Fibroblast of upper back skin (primary cell): ENCODE results near the gene SLC16A6.
"Not testable (repeated sequence)": the region's sequence is repeated elsewhere in the genome, so short reads cannot be mapped to it uniquely, and the experiment has no call there.

ENCODE experiments used
- DNase-seq: peaks from one replicate; pipeline ENCODE4 v3.0.0-alpha.2; 2013

Gene SLC16A6

DNA sequence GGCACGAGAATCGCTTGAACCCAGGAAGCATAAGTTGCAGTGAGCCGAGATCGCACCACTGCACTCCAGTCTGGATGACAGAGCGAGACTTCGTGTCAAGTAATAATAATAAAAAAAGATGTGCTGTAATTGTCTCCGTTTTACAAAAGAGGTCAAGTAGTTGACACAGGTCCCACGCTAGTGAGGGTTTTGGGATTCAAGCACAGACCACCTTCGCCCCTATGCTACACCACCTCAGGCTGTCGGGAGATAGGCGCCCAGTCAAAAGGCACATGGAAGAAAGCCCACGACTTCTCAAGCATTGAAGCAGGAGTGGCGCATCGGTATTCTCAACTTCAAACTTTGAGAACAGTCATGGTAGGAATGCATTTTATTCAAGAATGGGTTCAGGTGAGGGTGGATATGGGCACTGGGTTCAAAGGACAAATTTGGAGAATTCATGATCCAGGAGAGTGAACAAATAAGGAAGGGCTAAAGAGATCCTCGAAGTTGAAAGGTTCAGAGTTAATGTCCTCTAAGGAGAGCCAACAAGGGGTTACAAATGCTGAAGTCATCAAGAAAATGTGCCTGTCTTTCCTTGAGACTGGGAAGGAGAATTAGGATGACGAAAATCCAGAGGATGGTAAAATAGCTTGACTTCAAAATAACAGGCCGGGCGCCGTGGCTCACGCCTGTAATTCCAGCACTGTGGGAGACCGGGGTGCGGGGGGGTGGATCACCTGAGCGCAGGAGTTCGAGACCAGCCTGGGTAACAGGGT, 44.5 kb downstream of the SLC16A6 start:
- DNase-seq: no peak

GRCh38 chr17:68239632-68240366, 51.1 kb downstream of the SLC16A6 start:
- no peak for DNase-seq

DNA sequence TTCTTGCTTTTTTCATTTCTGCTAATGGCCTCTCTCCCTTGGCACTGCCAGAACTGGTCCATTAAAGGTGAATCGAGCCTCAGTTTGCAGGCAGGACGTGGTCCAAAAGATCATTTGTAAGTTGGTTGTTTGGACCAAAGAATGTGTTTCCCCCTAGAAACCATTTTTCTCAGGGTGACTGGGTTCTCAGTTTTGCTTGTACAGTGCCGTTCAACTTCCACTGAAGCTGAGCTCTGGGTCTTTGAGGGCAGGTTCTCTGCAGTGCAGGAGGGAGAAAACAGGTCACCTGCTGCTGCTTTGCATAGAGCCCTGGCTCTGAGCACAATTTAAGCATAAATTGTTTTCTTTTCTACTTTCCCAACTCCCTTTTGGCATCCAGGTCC, 52.1 kb downstream of the SLC16A6 start:
- no peak for DNase-seq

DNA sequence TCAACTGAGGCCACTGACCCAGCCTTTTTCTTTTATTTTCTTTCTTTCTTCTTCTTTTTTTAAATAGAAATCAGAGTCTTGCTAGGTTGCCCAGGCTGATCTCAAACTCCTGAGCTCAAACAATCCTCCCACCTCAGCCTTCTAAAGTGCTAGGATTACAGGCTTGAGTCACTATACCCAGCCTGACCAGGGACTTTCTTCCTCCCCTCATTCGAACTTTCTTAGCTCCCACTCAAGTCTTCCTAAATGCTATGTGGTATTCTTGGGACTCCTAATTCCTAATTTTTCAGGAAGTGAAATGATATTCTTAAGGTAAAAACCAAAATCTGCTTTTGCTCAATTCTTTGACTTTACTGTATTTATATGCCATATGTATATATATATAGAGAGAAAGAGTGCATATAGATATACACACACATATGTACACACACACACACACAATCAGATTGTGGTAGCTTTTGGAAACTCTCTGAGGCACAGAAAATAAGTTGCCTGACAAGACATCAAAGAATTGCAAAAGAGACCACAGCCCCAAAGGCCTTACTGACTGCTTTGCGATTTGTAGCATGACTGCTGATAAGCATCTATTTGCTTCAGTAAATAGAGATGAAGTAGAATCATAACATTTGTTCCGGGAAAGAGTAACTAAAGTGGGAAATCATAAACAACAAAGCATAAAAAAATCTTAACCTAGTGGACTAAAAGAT, 52.6 kb downstream of the SLC16A6 start:
- no peak for DNase-seq

- DNase-seq: not testable (repeated sequence)
Observed at GRCh38 chr17:68237369-68238163, 53.4 kb downstream of the SLC16A6 start.

DNA sequence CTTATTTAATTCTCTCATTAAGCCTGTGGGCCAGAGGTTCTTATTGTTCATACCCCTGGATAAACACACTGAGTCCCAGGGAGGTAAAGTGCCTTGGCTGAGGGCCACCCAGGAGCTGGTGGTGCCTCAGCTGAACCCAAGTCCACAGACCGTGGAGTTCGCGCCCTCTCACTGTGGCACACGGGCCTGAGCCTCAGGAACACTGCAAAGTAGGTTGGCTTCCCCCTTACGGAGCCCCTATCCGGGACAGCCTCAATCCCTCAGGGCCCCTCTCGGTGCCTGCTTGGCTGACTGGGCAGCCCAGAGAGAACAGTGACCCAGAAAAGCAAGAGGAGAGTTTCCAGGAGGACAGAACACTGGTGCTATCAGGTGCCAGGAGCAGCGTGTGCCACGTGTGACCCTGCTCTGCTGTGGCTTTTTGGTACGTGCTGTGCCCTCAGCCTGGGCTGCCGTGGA, 55.6 kb downstream of the SLC16A6 start:
- not testable (repeated sequence) for DNase-seq

GRCh38 chr17:68234726-68235335, 56.1 kb downstream of the SLC16A6 start:
- peak; percentile 47 for DNase-seq

DNA sequence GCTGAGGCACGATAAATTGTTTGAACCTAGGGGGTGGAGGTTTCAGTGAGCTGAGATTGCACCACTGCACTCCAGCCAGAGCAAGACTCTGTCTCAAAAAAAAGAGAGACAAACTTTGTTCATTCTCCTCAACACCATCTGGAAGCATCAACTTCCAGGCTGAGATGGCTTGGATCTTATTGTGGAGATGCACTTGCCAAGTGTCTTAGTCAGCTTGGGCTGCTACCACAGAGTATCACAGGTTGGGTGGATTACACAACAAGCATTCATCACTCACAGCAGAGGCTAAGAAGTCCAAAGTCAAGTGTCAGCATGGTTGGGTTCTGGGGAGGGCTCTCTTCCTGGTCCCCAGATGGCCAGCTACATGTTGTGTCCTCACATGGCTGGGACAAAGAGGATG, 58.2 kb downstream of the SLC16A6 start:
- DNase-seq: peak; percentile 24

GRCh38 chr17:68231541-68231940, 59.4 kb downstream of the SLC16A6 start:
- DNase-seq: no peak

GRCh38 chr17:68231131-68231530, 59.8 kb downstream of the SLC16A6 start:
- DNase-seq: not testable (repeated sequence)

DNA sequence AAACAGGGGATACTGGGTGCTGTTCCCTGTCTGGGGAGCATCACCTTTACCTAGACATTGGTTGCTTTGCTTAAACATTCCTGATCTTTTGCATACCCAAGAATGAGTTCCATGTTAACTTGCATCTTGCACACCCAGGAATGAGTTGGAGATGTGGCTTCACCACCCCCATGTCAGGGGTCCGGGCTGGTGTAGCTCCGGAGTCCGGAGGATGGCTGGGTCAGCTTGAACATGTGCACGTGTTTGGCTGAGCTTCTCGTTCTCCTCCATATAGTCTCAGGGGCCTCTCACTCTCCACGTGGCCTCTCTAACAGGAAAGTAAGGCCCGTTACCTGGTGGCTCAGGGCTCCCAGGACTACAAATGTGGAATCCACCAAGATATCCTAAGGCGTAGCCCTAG, 61.3 kb downstream of the SLC16A6 start:
- DNase-seq: no peak

DNA sequence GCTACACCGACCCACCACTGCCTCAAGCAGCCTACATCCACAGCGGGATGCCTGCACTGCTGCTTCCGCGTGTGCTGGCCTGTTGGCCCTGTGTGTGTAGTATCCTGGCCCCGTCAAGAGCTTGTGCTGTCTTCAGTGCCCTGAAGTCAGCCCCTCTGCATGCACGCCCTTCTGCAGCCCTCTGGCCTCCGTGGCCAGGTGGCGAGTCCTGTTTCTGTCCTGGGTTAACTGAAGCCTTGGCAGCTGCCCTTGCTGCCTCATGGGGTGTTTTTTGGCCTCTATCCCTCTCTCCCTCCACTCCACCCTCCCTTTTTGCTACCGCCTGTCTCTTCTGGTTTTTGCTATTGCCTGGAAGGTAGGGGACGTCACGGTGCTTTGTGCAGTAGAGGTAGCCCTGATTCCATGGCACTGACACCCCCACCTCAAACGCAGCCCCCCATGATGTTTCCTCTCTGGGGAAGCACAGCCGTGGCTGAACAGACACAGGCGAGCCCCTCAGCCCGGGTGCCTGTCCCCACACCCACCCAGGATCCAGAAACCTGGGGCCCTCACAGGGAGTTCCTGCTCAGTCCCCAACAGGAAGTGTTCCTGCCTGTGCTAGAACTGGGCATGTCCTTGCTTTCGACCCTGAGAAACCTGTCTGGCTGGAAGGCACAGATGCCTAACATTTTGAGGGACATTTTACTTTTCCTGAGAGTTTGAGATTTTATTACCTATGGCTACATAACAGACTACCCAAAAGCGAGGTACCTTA, 61.9 kb downstream of the SLC16A6 start:
- DNase-seq: no peak

DNA sequence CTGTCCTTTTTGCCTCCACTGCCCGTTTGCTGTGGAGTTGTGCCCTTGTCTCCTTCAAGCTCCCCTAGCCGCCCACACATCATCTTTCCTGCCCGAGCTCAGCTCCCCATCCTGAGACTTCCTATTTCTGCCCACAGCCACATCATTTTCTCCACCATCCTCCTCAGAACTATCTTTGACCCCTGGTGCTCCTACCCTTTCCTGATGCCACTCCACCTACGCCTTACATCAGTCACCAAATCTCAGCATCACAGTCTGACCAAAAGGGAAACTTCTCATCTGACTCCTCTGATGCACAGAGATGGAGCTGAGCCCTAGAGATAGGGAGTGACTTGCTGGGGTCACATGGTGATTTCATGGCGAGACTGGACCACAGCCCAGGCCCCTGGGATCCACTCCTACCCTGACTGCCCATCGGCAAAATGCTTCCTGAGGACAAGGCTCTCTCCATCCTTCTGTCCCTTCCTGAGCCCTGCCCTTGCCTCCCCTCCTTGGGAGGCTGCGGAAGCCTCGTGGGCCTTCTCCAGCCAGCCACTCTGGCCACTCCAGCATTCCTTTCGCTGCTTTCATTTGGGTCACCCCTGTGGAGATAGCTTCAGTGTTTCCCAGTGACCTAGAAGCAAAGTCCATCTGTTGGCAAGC, 62.8 kb downstream of the SLC16A6 start:
- not testable (repeated sequence) for DNase-seq

DNA sequence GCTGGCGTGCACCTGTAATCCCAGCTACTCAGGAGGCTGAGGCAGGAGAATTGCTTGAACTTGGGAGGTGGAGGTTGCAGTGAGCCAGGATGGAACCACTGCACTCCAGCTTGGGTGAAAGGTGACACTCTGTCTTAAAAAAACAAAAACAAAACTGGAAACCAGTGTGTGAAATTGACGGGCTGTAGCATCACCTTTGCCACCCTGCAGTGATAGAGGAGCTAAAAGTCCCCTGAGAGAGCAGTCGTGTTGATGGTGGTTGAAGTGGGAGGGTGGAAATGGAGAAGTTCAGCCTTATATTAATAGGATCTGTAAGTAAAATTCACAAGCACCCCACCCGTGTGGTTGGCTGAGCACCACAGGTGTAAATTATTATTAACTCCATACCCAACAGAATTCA, 65.9 kb downstream of the SLC16A6 start:
- DNase-seq: not testable (repeated sequence)

GRCh38 chr17:68222606-68223005, 68.3 kb downstream of the SLC16A6 start:
- no peak for DNase-seq

DNA sequence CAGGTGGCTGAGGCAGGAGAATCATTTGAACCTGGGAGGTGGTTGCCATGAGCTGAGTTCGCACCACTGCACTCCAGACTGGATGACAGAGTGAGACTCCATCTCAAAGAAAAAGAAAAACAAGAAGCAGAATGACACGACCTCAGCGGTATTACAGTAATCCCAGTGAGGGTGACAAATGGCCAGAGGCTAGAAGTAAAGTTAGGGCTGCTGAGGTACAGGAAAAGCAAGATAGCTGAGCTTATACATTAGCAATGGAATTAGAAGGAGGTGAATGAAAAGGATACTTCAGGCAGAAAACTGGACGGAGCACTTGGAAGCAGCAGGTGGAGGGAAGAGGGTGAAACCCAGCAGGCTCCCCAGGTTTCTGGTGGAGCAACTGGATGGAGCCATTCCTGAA, 69.1 kb downstream of the SLC16A6 start:
- no peak for DNase-seq

DNA sequence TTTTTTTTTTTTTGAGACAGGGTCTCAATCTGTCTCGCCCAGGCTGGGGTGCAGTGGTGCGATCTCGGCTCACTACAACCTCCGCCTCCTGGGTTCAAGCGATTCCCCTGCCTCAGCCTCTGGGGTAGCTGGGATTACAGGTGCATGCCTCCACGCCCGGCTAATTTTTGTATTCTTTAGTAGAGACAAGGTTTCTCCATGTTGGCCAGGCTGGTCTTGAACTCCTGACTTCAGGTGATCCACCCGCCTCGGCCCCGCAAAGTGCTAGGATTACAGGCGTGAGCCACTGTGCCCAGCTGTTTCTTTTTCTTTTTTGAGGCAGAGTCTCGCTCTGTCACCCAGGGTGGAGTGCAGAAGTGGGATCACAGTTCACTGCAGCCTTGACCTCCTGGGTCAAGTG, 70.1 kb downstream of the SLC16A6 start:
- not testable (repeated sequence) for DNase-seq

- DNase-seq: not testable (repeated sequence)
Observed at GRCh38 chr17:68220186-68220585, 70.7 kb downstream of the SLC16A6 start.

DNA sequence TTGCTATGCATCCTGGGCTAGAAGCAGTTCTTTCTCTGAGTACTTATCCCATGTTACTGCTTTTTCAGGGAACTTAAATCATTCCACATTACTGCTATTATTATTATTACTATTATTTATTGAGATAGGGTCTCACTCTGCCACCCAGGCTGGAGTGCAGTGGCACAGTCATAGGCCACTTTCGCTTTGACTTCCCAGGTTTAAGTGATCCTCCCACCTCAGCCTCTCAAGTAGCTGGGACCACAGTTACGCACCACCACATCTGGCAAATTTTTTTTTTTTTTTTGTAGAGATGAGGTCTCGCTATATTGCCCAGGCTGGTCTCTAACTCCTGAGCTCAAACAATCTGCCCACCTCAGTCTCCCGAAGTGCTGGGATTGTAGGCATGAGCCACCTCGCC, 71.5 kb downstream of the SLC16A6 start:
- DNase-seq: not testable (repeated sequence)
